RWPE2 (cell line): ENCODE measurements around the gene GHDC.
"Not testable (repeated sequence)": the region's sequence is repeated elsewhere in the genome, so short reads cannot be mapped to it uniquely, and the experiment has no call there.

Experiments used
- ATAC-seq: fragments of 200-7000 bp; cut with Tn5 transposase; 3 replicates; pipeline ENCODE4 v1.9.1; 2021; ENCODE audit warnings: low read depth
- DNase-seq: peaks from one replicate; pipeline ENCODE4 v3.0.0-alpha.2; 2020; ENCODE audit warnings: low spot score
- H3K27ac ChIP-seq: fragments of 450-650 bp; 2 replicates; pipeline ENCODE4 v1.5.1; 2017; ENCODE audit warnings: mild to moderate bottlenecking; ENCODE audit not compliant: poor library complexity, severe bottlenecking
- H3K27me3 ChIP-seq: fragments of 250-450 bp; sonication (Bioruptor Pico); 2 replicates; pipeline ENCODE4 v1.5.1; 2021; ENCODE audit warnings: mild to moderate bottlenecking, moderate library complexity; ENCODE audit not compliant: insufficient read depth, poor library complexity, severe bottlenecking
- H3K36me3 ChIP-seq: fragments of 250-450 bp; sonication (Bioruptor Pico); 2 replicates; pipeline ENCODE4 v1.5.1; 2020; ENCODE audit warnings: low read depth, mild to moderate bottlenecking, moderate library complexity
- H3K4me1 ChIP-seq: fragments of 250-450 bp; sonication (Bioruptor Pico); 2 replicates; pipeline ENCODE4 v1.5.1; 2021; ENCODE audit warnings: mild to moderate bottlenecking, moderate library complexity; ENCODE audit not compliant: insufficient read depth, poor library complexity, severe bottlenecking
- H3K4me3 ChIP-seq: fragments of 250-450 bp; sonication (Bioruptor Pico); 2 replicates; pipeline ENCODE4 v1.5.1; 2021; ENCODE audit warnings: mild to moderate bottlenecking, moderate library complexity; ENCODE audit not compliant: severe bottlenecking
- H3K9me3 ChIP-seq: fragments of 250-450 bp; sonication (Bioruptor Pico); 2 replicates; pipeline ENCODE4 v1.5.1; 2021; ENCODE audit warnings: mild to moderate bottlenecking, moderate library complexity; ENCODE audit not compliant: severe bottlenecking
- TF ChIP-seq, protein P1 (sequence below): fragments of 450-650 bp; IDR thresholded peaks from one replicate; pipeline ENCODE4 v1.5.1; 2017; ENCODE audit warnings: mild to moderate bottlenecking, moderate library complexity; ENCODE audit not compliant: poor library complexity, severe bottlenecking

Gene GHDC

GRCh38 chr17:42225646-42226045 lies 31.4 kb upstream of the GHDC start:
- Histone ChIP-seq H3K36me3 (peaks cover 6% of the 10 kb centered on the region), H3K27ac (no peak overlapping the region), H3K27me3 (no peaks in the 10 kb centered on the region), H3K4me1 (no peaks in the 10 kb centered on the region), H3K4me3 (no peak overlapping the region), H3K9me3 (no peaks in the 10 kb centered on the region)
- ATAC-seq: no peak
- no peak for DNase-seq
- TF ChIP-seq, protein P1, sequence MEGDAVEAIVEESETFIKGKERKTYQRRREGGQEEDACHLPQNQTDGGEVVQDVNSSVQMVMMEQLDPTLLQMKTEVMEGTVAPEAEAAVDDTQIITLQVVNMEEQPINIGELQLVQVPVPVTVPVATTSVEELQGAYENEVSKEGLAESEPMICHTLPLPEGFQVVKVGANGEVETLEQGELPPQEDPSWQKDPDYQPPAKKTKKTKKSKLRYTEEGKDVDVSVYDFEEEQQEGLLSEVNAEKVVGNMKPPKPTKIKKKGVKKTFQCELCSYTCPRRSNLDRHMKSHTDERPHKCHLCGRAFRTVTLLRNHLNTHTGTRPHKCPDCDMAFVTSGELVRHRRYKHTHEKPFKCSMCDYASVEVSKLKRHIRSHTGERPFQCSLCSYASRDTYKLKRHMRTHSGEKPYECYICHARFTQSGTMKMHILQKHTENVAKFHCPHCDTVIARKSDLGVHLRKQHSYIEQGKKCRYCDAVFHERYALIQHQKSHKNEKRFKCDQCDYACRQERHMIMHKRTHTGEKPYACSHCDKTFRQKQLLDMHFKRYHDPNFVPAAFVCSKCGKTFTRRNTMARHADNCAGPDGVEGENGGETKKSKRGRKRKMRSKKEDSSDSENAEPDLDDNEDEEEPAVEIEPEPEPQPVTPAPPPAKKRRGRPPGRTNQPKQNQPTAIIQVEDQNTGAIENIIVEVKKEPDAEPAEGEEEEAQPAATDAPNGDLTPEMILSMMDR: no peak

DNA sequence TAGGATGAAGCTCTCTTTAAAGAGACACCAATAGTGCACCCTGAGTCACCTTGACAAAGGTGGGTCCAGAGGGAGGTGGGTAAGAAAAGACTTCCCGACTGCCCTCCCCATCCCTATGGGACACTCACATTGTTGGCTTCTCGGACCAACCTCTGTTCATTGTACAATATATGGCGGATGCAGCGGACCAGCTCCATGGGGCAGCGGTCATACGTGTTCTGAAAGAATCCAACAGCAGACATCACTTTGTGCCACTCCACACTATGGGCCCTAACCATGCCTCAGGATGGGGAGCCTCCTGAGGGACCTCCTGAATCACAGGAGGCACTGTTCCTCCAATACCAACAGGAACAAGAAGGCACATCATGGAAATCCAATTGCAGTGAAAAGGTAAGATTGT lies 30.4 kb upstream of the GHDC start:
- ATAC-seq: no peak
- TF ChIP-seq, protein P1: no peak
- H3K9me3 ChIP-seq: no peaks in the 10 kb centered on the region
- no peak overlapping the region for H3K27ac ChIP-seq
- H3K27me3 ChIP-seq: no peaks in the 10 kb centered on the region
- H3K4me1 ChIP-seq: no peaks in the 10 kb centered on the region
- DNase-seq: no peak
- no peak overlapping the region for H3K4me3 ChIP-seq
- peaks cover 6% of the 10 kb centered on the region for H3K36me3 ChIP-seq

DNA sequence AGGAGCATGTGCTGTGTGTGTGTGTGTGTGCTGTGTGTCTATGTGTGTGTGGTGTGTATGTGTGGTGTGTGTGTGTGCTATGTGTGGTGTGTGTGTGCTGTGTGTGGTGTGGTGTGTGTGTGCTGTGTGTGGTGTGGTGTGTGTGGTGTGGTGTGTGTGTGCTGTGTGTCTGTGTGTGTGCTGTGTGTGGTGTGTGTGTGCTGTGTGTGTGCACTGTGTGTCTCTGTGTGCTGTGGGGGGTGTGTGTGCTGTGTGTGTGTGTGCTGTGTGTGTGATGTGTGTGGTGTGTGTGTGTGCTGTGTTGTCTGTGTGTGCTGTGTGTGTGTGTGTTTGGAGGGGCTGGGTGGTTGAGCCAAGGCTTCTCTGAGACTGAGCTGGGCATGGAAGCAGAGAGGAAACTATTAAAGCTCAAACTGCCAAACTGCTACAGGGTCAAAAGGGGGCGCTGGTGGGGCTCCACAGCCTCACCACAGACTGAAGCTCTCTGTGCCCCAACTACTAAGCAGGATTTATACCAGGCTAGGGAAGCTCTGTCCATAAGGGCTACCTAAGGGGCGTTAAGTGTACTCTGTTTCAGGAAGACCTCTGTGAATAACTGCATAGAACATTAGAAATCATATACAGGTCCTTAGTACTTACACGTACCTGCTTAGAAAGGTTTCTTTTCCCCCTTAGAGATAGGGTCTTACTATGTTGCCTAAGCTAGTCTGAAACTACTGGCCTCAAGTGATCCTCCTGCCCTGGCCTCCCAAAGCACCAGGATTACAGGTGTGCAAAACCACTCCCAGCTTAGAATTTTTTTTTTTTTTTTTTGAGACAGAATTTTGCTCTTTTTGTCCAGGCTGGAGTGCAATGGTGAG lies 27.8 kb upstream of the GHDC start:
- Histone ChIP-seq H3K27ac (no peak overlapping the region), H3K27me3 (no peaks in the 10 kb centered on the region), H3K4me3 (no peak overlapping the region), H3K4me1 (no peaks in the 10 kb centered on the region), H3K36me3 (peaks cover 9% of the 10 kb centered on the region), H3K9me3 (no peaks in the 10 kb centered on the region)
- DNase-seq (no peak), ATAC-seq (no peak)
- TF ChIP-seq, protein P1: peak; percentile 37

- H3K27me3 ChIP-seq, H3K4me3 ChIP-seq, DNase-seq, ATAC-seq, H3K4me1 ChIP-seq, H3K9me3 ChIP-seq, H3K27ac ChIP-seq: not testable (repeated sequence)
- peaks cover 25% of the 10 kb centered on the region for H3K36me3 ChIP-seq
Measured at GRCh38 chr17:42219280-42219679, 25.0 kb upstream of the GHDC start.

DNA sequence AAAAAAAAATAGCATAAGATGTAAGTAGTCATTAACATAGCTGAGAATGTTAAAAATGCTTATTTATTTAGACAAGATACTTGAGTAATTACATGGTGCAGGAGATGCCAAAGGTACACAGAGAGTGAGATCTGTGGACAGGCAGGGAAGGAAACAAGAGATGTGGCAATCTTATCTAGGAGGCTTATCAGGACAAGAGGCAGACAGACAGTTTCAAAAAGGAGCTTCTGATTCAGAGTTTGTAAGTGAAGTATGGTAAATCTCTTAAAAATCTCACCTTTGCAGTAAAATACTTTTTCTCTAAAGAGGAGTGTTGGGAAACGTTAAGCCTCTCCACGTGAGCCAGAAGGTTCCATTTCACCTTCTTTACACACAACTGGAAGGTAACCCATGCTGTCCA lies 19.9 kb upstream of the GHDC start:
- H3K4me1 ChIP-seq: no peaks in the 10 kb centered on the region
- no peak overlapping the region for H3K4me3 ChIP-seq
- peaks cover 48% of the 10 kb centered on the region for H3K36me3 ChIP-seq
- H3K27me3 ChIP-seq: no peaks in the 10 kb centered on the region
- H3K27ac ChIP-seq: no peak overlapping the region
- TF ChIP-seq, protein P1: no peak
- ATAC-seq: no peak
- H3K9me3 ChIP-seq: no peaks in the 10 kb centered on the region
- no peak for DNase-seq
